Tibial nerve (tissue), 4 donors: ENCODE results near the gene CGNL1. TPM values are rescaled to one million over a fixed set of nuclear protein-coding genes. Genes with fewer than 3 reads are reported as not detected.

Experiments used
- DNase-seq, 2 donors: peaks; one replicate each; pipeline ENCODE4 v3.0.0-alpha.2; 2019; ENCODE audit warnings: low spot score in 2 of 2
- H3K27ac ChIP-seq, 4 donors: fragments of 200-600 bp; sonication (generic) in 3 of 4; one replicate each; pipeline ENCODE4 v1.5.1; 2017 to 2019; ENCODE audit warnings: mild to moderate bottlenecking in 1 of 4
- H3K27me3 ChIP-seq, 2 donors: fragments of 200-600 bp; sonication (generic) in 1 of 2; one replicate each; pipeline versions ENCODE4 v1.5.1 to v1.6.0; 2017 to 2019
- H3K36me3 ChIP-seq, 3 donors: fragments of 200-600 bp; sonication (generic); one replicate each; pipeline ENCODE4 v1.5.1; 2018 to 2019
- H3K4me1 ChIP-seq, 4 donors: fragments of 200-600 bp; sonication (generic) in 3 of 4; one replicate each; pipeline ENCODE4 v1.5.1; 2017 to 2019
- H3K4me3 ChIP-seq, 4 donors: fragments of 200-600 bp; sonication (generic) in 3 of 4; one replicate each; pipeline ENCODE4 v1.5.1; 2017 to 2019; ENCODE audit warnings: mild to moderate bottlenecking in 1 of 4, moderate library complexity in 1 of 4
- H3K9me3 ChIP-seq, 4 donors: fragments of 200-600 bp; sonication (generic) in 3 of 4; one replicate each; pipeline ENCODE4 v1.5.1; 2017 to 2019
- EP300 ChIP-seq, 2 donors: sonication (generic); formaldehyde crosslinking; IDR thresholded peaks; one replicate each; pipeline ENCODE4 v1.6.1; 2017; ENCODE audit warnings: antibody characterized with exemption in 2 of 2, mild to moderate bottlenecking in 1 of 2
- POLR2A ChIP-seq, 2 donors: fragments of 450-650 bp; IDR thresholded peaks; one replicate each; pipeline ENCODE4 v1.6.1; 2017; ENCODE audit warnings: antibody characterized with exemption in 2 of 2, mild to moderate bottlenecking in 2 of 2, moderate library complexity in 2 of 2
- WGBS, 2 donors: methylation state at CpG; one replicate each; pipeline ENCODE4 v1.1.5; 2018; 5-methylcytosine and 5-hydroxymethylcytosine counted together
- total RNA-seq, 4 donors: library from RNA; depleted of rRNA; stranded (reverse); fragments of >200 nt; gene quantifications; one replicate each; pipeline ENCODE4 v1.1.0, GENCODE V29; 2016
- TF ChIP-seq, protein P1 (sequence below), 5 experiments: fragments of 200-600 bp in 3 of 5; fragments of 450-650 bp in 2 of 5; sonication (generic) in 3 of 5; IDR thresholded peaks; one replicate each; pipeline ENCODE4 v1.5.1; 2016 to 2019; ENCODE audit warnings: antibody characterized with exemption in 5 of 5, mild to moderate bottlenecking in 3 of 5, moderate library complexity in 2 of 5

The CGNL1 gene
- total RNA-seq, 4 donors from 2014 or later, result 15.9 to 36.7 (median 29.2) TPM

DNA sequence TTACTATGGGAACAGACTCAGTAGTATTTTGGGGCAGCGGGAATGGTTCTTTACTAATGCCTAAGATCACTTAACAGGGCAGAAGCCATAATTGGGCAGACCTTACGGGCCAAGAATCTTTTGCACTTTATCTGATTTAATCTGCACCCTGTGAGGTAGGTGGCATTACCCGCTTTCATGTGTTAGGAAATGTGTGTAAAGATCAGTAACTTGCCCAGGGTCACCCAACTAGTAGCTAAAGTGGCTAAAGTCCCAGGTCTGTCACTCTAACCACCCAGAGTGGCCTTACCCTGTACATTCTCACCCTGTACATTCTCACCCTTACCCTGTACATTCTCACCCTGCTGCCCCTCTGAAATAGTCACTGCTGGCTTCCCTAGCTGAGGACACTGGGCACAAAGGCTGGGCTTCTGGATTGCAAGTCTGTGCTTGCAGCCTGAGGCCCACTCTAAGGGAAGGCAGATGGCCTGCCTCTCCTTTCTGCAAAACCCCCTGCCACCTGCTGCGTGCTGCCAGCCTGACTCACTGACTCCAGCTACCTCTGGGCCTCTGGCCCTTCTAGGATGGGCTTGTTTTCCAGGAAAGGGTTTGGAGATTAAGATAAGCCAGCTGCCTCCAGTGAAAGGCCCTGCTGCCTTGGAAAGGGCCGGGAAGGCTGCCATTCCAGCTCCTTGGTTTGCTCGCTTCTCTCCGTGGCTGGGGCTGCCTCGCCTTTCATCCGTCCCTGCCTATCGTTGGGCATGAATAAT is 177.9 kb downstream of the CGNL1 start:
- Histone ChIP-seq H3K9me3 (no peaks in the 10 kb centered on the region), H3K4me1 (peaks cover 0 to 27% (median 4%) of the 10 kb centered on the region in 4 donors), H3K27me3 (no peaks in the 10 kb centered on the region), H3K4me3 (no peak overlapping the region), H3K27ac (no peak overlapping the region), H3K36me3 (no peaks in the 10 kb centered on the region)
- 49 to 68% methylated on average over 9 to 10 of the region's 10 CpGs for WGBS, 2 donors
- DNase-seq, result no peak
- no peak for TF ChIP-seq POLR2A (IDR thresholded peaks at IDR 0.05)
- TF ChIP-seq, protein P1, sequence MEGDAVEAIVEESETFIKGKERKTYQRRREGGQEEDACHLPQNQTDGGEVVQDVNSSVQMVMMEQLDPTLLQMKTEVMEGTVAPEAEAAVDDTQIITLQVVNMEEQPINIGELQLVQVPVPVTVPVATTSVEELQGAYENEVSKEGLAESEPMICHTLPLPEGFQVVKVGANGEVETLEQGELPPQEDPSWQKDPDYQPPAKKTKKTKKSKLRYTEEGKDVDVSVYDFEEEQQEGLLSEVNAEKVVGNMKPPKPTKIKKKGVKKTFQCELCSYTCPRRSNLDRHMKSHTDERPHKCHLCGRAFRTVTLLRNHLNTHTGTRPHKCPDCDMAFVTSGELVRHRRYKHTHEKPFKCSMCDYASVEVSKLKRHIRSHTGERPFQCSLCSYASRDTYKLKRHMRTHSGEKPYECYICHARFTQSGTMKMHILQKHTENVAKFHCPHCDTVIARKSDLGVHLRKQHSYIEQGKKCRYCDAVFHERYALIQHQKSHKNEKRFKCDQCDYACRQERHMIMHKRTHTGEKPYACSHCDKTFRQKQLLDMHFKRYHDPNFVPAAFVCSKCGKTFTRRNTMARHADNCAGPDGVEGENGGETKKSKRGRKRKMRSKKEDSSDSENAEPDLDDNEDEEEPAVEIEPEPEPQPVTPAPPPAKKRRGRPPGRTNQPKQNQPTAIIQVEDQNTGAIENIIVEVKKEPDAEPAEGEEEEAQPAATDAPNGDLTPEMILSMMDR (IDR thresholded peaks at IDR 0.05), result no peak

DNA sequence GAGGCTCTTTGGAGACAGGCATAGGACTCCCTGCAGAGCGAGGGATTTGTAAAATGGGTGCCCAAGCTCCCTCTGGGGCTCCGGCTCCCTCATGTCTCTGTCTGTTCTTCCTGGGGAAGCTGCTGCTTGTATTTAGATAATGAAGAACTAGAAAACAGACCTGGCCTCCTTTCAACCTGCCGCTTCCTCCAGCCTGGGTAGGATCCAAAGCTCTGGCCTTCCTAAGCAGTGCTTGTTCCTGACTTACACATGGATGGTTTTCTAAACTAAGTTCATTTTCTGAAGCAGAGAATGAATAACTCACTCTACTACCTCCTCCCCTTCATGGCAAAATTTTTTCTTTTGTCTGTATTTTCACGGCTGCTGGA is 178.5 kb downstream of the CGNL1 start:
- no peaks in the 10 kb centered on the region for H3K27me3 ChIP-seq
- no peaks in the 10 kb centered on the region for H3K36me3 ChIP-seq
- H3K9me3 ChIP-seq, result no peaks in the 10 kb centered on the region
- H3K27ac ChIP-seq, result no peak overlapping the region
- no peak overlapping the region for H3K4me3 ChIP-seq
- no peak for DNase-seq
- TF ChIP-seq EP300 (IDR thresholded peaks at IDR 0.05), result no peak
- TF ChIP-seq, protein P1 (IDR thresholded peaks at IDR 0.05), result no peak
- no peak for TF ChIP-seq POLR2A (IDR thresholded peaks at IDR 0.05)
- 79 to 86% methylated on average over 4 of the region's 4 CpGs for WGBS, 2 donors
- peaks cover 0 to 27% (median 4%) of the 10 kb centered on the region in 4 donors for H3K4me1 ChIP-seq

DNA sequence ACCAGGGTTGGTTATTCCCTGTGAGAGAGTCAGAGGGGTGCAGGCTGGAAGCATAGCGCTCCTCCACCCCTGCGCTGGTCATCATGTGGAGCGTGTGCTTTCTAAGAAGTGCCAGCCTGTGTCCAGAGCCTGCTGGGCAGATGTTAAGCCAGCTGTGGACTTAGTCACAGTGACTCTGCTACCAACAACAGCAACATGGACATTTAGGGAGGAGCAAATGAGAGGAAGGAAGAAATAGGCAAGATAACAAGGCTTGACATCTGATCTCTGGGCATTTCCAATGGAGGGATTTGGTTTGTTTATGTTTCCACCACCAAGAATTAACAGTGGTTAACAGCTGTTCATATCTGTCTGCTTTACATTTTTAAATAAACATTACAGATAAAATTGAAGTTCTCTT is 179.0 kb downstream of the CGNL1 start:
- TF ChIP-seq POLR2A (IDR thresholded peaks at IDR 0.05), result no peak
- TF ChIP-seq EP300 (IDR thresholded peaks at IDR 0.05), result no peak
- TF ChIP-seq, protein P1 (IDR thresholded peaks at IDR 0.05), result no peak
- no peak for DNase-seq
- WGBS, 2 donors, result 89 to 90% methylated on average over 3 of the region's 3 CpGs
- H3K9me3 ChIP-seq, result no peaks in the 10 kb centered on the region
- H3K27ac ChIP-seq, result no peak overlapping the region
- H3K4me1 ChIP-seq, result peaks cover 0 to 26% (median 4%) of the 10 kb centered on the region in 4 donors
- no peak overlapping the region for H3K4me3 ChIP-seq
- H3K27me3 ChIP-seq, result no peaks in the 10 kb centered on the region
- no peaks in the 10 kb centered on the region for H3K36me3 ChIP-seq

DNA sequence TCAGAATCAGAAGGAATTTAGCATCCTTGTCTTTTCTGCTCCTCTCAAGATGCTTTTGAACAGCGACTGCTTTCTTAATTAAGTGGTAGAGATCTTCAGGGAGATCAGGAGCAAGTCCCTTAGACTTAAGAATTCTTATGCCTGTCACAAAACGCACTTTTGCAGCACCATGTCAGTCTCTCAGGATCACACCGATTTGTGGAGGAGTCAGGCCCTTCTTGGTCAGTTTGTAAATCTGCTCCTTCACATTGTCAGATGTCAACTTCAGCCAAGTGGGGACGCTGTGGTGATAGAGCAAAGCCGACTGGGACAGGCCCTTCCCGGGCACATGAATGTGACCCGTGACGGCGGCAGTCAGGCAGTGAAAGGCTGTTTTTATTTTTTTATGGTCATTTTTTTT is 179.7 kb downstream of the CGNL1 start:
- no peak overlapping the region for H3K4me3 ChIP-seq
- TF ChIP-seq EP300 (IDR thresholded peaks at IDR 0.05), result no peak
- TF ChIP-seq, protein P1 (IDR thresholded peaks at IDR 0.05), result no peak
- TF ChIP-seq POLR2A (IDR thresholded peaks at IDR 0.05), result no peak
- no peaks in the 10 kb centered on the region for H3K9me3 ChIP-seq
- no peak overlapping the region for H3K27ac ChIP-seq
- no peaks in the 10 kb centered on the region for H3K36me3 ChIP-seq
- DNase-seq, result no peak
- H3K4me1 ChIP-seq, result peaks cover 0 to 22% (median 2%) of the 10 kb centered on the region in 4 donors
- WGBS, 2 donors, result 81 to 90% methylated on average over 8 to 9 of the region's 9 CpGs
- no peaks in the 10 kb centered on the region for H3K27me3 ChIP-seq

DNA sequence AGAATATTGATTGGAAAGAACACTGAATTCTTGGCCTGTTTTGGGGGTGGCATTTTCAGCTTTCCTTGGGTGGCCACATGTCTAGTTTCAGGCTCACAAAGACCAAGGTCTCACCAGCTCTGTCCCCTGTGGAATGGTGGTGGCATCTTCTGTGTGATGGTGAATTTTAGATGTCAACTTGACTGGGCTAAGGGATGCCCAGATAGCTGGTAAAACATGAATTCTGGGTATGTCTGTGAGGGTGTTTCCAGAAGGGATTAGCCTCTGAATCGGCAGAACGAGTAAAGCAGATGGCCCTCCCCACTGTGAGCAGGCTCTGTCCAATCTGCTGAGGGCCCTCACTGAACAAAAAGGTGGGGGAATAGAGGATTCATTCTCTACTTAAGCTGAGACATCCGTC is 181.0 kb downstream of the CGNL1 start:
- Histone ChIP-seq H3K36me3 (no peaks in the 10 kb centered on the region), H3K4me1 (peaks cover 0 to 14% (median 0%) of the 10 kb centered on the region in 4 donors), H3K9me3 (no peaks in the 10 kb centered on the region), H3K27ac (no peak overlapping the region), H3K27me3 (no peaks in the 10 kb centered on the region), H3K4me3 (no peak overlapping the region)
- WGBS, 2 donors, result 65 to 77% methylated on average over 3 of the region's 3 CpGs
- TF ChIP-seq, protein P1 (IDR thresholded peaks at IDR 0.05), result no peak
- TF ChIP-seq POLR2A (IDR thresholded peaks at IDR 0.05) (no peak), EP300 (IDR thresholded peaks at IDR 0.05) (no peak)
- DNase-seq, result no peak
